Stimulated activated CD4-positive, alpha-beta T cell treated with anti-CD3 and anti-CD28 coated beads, Interleukin-1b, Interleukin-23, amount 100 ng/mL, for 1 hour (primary cell): Measurements from ENCODE around the gene HOXA5.

Source experiments
- DNase-seq, 2 donors: peaks; one replicate each; pipeline ENCODE4 v3.0.0-alpha.2; 2020; ENCODE audit warnings: low read depth in 2 of 2

The HOXA5 gene

DNA sequence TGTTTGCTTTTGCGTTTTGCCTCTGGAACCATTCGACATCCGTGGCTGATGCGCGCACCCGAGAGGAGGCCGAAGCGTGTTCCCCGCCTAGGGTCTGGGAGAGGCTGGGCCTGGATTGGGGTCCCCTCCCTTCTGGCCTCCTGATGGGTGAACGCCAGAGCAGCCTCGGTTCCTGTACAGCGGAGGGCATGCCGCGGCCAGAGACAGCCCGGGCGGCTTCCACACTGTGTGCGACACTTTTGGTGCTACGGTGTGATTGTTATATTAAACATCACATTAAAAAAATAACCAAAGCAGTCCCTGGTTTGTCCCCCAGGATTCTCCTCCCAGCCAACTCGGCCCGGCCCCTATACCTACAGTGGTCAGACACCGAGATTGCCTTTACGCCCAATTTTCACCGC lies 16.7 kb upstream of the HOXA5 start:
- DNase-seq = no peak

DNA sequence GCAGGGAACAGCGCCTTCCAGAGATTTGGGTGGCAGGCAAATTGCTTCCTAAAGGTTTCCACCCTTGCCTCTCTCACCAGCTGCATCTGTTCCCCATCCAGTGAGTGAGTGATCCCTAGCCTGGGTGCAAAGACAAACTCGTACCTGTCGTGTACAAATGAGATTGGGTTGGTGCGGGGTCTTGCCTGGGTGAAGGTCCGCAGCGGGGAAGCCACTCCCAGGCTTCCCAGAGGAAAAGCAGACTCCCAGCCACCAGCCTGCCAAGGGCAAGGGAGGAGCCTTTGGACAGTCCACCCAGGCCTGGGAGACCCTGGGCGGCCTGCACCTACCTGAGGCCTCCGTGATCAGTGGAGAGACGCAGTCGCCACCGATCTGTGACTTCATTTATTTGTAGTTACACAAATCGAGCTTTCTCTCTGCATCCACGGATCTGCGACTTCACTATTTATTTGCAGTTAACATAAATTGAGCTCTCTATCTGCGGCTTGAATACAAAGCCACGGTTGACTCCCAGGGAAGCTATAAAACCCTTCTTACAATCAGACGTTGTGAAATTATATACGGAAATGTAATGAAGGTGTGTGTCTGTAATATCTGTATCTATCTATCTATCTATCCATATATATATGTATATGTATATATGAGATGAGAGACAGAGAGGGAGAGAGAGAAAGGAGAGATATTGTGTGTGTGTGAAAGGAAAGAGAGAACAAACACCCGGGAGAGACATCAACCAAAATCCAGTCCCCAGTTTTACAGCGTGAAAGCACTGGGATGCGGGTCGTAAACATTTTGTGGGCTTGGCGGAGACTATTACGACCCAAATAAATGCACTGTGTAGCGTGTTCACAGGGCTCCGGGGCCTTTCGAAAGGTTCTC lies 16.0 kb upstream of the HOXA5 start:
- no peak for DNase-seq

DNA sequence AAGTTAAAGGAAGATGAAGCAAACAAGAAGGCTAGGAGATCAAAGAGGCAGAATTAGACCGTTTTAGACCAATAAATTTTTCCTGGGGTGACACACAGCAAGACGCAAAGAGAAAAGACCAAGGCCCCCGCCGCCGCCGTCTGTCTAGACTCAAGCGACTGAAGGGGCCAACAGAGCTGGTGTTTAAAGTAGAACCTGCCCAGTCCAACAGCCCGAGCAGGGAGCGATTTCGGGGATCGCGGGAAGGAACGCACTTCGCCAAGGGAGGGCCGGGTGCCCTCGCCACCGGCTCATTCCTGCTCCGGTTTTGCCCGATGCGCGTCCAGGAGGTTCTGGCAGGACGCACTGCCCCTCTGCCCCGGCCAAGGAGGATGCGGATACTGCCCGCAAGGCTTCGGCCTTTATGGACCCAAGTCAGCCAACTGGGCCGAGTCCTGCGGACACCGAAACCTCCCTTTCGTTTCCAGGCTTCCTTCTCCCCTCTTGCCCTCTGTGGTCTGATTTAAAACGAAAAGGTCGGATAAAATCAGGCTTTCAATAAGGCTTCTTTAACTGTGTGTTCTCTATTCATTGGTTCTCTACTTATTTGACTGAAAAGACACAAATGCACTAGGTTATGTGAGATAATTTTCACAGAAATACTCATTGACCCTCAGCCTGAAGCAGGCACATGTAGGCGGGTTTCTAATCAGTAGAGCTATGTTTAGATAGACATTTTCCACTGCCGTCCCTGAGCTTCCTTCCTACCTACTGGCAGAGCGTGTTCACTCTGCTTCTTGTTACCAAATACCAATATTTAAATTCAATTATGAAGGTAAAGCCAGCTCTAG lies 15.2 kb upstream of the HOXA5 start:
- no peak for DNase-seq

DNA sequence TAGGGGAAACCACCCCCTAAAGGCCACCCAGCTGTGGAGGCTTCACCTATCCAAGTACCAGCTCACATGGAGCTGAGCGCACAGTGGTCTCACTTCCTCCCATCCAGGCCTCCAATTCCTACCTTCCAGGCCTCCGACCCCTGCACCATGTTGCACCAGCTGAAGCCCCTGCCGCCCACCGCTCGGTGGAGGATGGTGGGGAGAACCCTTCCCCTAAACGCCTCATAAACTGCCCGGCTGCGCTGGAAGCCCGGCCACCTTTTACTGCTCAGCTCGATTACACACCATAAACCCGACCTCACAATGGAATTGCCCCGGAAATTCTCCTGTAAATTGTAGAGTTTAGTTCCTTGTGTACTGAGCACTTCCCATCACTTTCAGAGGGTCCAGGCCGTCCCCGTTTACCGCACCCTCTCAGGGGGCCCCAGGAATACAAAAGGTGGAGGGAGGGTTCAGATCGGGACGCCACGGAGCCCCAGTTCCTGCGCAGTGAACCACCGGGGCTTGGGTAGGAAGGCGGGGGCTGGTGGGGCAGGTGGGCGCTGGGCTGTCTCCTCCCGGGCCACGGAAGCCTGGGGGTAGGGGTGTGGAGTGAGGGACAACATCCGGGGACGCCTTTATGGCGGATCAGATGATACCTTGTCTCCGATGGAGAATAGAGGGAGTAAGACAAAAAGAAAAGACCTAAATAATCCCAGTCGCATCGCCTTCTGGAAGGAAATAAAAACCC lies 14.4 kb upstream of the HOXA5 start:
- DNase-seq = no peak

DNA sequence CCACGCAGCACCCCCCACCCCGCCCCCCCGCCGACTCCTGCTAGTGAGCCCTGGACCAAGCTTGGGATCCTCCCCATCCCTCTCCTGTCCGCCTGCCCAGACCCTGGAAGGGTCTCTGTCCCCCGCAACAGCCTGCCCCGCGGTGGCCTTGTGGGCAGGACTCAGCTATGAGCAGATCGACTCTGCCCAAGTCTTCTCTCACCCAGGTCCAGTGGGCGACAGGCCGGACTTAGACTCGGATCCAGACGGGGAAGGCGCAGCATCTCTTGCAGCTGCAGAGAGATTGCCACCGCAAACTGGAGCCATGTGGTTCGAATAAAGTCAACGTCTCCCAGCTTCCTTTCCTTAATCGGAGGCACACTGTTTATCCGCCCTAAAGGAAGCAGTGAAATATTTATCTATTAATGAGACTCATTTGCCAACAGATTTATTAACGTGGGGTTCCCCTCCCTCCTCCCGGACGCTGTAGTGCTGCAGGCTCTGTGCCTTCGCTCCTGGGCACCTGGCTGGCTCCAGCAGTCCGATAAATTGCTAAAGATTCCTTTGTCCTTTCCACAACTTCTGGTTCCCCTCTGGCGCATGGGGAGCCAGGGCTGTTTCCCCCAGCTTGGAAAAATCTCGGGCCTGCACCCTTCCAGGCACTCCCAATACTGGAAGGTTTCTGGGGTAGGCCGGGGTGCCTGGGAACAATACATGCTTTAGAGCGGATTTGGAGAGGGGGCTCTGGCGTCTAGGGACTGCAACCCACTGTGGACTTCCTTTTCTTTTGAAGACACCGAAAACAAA lies 13.6 kb upstream of the HOXA5 start:
- no peak for DNase-seq

DNA sequence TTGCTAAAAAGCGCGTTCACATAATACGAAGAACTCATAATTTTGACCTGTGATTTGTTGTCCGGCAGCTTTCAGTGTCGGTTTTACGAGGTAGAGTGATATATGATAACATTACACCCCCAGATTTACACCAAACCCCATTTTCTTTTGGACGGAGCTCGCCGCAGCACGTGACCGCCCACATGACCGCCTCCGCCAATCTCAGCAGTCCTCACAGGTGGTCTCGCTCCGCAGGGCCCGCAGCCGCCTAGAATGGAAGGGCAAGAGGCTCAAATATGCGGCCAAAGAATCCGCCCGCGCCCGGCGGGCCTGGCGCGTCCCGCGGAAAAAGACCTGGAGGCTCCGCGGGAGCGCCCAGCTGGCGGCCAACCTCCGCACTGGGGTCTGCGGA lies 13.0 kb upstream of the HOXA5 start, which contains the start of gene HOXA7:
Gene HOXA7, minus strand, starts transcription at position 168 of the 391 bp plus-strand sequence. Its CDS starts 130 bp downstream, at position 38.
- no peak for DNase-seq

DNA sequence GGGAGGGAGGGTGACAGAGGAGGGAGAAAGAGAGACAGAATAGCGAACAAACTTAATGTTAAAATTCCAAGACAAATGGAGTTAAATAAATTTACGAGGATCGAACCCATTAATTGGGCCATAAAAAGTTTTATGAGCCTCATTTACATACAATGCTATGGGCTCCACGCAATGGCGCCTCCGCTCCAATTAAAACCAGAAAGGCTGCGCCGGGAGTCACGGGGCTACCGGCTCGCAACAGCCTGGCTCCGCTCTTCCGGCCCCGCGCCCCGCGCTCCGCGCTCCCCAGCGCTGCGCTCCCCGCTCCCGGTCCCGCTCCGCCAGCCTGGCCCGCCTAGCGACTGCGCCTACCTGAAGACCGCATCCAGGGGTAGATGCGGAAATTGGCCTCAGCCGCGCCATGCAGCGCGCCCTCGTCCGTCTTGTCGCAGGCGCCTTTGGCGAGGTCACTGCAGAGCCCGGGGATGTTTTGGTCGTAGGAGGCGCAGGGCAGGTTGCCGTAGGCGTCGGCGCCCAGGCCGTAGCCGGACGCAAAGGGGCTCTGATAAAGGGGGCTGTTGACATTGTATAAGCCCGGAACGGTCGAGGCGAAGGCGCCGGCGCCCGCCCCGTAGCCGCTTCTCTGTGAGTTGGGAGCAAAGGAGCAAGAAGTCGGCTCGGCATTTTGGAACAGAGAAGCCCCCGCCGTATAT lies 12.5 kb upstream of the HOXA5 start:
- DNase-seq = no peak

DNA sequence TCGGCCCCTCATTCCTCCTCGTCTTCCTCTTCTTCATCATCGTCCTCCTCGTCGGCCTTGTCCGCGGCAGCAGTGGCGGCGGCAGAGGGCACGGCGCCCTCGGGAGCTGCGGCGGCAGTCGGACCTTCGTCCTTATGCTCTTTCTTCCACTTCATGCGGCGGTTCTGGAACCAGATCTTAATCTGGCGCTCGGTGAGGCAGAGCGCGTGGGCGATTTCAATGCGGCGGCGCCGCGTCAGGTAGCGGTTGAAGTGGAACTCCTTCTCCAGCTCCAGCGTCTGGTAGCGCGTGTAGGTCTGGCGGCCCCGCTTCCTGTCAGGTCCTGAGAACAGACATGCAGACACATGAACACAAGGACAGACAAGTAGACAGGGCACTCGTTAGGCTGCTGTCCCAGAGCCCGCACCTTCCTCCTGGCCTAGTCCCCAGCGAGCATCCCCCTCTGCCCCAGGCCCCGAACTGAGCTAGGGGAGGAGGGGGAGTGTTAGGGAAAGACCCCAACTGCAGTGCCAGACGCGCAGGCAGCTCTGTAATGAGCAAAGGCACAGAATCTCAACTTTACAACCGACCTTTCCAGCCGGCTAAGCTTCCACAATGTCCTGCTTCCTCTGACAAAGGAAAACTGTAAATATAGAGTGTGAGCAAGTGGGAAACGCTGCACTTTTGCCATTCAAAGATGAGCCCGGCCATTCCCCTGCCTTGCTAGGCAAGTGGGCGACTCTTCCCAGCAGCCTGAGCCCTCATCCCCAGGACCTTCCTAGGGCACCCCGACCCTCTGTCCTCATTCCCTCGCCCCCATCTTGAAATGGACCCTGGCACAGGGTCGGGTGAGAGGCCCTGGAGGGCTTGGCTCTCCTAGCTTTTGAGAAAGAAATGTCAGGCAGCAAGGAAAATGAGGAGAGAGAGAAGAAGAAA lies 11.7 kb upstream of the HOXA5 start:
- DNase-seq = no peak

DNA sequence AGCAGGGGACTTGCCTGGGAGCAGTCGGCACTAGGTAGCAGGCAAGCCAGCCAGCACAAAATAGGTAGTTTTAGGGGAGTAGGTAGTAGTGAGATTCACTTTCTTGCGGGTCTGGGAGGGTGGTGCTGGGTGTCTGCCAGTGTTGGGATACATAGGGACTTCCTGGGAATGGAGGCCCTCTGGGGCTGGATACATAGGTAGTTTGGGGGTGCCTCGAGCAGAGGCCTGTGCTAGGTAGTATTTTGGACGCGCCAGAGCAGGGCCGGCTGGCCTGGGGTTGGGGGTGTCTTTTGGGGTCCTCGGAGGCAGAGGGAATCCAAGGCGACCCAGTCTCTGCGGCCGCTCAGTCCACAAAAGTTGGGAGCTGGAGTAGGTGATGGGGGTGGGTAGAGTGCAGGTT lies 10.9 kb upstream of the HOXA5 start:
- DNase-seq = no peak

DNA sequence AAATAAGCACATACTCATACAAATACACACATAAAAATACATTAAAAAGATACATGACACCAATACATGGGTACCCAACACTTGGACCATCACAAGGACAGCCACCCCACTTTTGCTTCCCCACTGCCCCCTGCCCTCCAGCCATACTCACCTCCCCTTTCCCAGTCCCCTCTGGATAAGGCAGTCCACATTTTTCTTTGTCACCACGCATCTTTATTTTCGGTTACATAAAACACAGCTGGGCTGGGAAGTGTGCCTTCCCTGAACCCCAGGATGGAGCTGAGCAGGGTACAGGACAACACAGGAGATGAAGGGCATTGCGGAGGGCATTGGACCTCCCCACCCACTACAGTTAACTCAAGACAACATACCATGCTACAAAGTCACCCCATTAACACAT lies 10.0 kb upstream of the HOXA5 start:
- DNase-seq = no peak

DNA sequence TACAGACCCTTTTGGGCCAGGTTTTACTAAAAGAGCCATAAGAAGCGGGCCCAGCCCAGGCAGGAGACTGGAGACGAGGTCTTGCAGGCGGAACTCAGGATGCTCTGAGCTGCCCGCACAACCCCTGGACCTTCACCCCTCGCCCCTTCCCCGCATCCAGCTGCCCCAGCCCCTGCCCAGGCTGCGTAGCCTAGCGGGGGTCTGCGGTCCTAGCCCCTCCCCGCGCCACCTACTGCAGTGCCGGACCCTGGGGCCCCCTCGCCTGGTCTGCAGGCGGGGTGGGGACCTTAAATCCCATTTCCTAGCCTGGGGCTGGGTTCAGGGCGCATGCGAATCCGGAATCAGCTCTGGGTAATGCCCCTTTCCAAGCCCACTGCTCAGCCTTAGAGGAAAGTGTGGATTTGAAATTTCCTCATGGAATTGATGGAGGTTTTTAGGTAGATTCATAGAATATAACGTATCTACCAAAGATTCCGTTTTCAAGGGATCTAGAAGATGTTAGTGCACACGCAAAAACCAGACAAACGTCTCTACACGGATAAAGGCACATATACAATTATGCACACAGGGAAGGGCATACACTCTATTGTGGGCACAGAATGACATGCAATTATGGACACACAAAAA lies 9.4 kb upstream of the HOXA5 start:
- no peak for DNase-seq

DNA sequence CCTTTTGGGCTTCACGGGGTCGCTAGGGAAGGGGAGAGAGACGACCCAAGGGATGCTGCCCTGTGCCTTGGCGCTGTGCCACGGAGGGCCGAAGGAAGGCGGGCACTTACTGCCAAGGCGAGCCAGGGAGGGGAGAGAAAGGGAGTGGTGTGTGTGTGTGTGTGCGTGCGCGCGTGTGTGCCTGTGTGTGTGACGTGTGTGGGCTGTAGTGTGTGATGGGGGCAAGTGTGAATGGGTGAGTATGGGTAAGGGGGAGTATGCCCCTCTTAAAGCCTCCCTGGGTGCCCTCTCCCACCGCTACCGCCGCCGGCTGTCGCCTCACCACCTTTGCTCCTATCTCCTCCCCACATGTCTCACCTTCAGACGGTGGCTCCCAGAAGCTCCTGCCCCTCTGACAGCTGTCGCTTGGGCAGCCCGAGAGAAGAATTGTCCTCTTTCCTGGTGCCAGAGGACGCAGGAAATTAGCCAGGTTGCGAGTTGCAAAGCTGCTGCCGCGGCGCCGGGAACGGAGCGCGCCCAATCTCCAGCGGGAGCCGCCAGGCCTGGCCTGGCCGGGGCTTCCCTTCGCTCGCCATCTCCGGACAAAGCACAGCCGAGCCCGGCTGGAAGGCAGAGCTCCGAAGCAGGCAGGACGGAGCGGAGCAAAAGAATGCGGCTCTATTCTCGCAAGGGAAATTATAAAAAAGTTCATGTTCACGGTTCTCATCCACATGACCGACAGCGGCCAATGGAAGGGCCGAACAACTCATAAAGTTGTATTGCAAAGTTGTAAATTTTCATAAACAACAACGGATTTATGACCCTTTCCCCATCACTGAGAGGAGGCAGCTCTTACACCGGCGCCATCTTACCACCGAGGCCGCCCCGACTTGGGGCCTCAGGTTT lies 8.7 kb upstream of the HOXA5 start, which contains the start of gene HOXA3:
Gene HOXA3, minus strand, starts transcription at position 653 of the 885 bp plus-strand sequence. CDS start 41,943 bp downstream, outside the sequence.
- no peak for DNase-seq

DNA sequence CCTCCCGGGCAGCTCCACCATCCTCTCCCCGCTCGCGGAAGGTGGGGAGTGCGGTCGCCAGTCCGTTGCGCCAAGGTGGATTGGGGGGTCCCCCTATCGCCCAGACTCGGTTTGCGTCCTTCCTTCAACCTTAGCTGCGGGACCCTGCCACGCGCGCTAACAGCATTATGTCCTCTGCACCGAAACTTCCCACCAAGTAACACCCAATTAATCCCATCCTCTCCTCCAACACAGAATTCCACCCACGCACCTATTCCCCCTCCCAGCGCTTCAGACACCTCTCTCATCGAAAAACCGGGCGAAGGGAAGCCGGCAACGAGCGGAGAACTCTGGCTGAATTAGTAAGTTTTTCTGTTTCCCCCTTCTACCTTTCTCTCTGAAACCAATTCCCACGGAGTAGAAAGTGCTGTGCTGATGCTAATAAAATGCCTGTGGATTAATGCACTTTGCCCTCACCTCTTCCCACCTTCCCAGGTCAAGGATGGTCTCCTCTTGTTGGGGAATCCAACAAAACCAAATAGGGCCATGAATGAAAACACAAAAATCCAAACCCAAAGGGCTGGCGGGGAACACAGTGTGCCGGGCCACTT lies 8.0 kb upstream of the HOXA5 start:
- DNase-seq = no peak

DNA sequence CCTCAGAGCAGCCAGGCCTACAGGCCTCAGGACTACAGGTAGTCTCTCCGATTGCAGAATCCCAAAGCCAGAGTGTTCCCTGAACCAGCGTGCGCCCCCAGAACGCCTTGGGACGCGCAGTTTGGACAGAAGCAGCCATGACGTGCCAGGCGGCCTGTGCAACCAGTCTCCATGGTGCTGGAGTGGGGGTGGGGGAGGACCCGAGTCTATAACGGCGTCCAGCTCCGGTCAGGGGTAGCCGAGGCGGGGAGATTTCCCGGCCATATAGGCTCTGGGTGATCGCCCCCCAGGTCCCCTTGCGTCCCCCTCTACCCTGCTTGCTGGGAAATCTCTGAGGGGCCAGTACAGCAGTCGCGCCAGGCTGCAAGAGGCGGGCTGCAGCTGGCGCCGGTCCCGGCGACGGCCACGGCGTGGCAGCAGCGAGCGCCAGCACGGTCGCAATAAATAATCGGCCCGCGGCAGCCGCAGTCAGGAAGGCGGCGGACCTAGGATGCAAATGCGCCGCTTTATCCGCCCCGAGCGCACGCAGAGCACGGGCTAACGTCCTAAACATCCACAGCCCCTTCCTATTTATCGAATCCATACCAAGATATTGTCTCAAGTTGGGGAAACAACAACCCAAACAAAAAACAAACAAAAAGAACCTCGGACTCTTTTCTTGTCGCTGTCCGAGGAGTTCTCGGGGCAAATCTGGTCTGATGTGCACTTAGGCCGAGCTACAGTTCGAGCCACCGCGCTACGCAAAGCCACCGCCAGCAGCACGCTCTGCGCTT lies 7.3 kb upstream of the HOXA5 start:
- DNase-seq = peak; percentile 29 to 45

DNA sequence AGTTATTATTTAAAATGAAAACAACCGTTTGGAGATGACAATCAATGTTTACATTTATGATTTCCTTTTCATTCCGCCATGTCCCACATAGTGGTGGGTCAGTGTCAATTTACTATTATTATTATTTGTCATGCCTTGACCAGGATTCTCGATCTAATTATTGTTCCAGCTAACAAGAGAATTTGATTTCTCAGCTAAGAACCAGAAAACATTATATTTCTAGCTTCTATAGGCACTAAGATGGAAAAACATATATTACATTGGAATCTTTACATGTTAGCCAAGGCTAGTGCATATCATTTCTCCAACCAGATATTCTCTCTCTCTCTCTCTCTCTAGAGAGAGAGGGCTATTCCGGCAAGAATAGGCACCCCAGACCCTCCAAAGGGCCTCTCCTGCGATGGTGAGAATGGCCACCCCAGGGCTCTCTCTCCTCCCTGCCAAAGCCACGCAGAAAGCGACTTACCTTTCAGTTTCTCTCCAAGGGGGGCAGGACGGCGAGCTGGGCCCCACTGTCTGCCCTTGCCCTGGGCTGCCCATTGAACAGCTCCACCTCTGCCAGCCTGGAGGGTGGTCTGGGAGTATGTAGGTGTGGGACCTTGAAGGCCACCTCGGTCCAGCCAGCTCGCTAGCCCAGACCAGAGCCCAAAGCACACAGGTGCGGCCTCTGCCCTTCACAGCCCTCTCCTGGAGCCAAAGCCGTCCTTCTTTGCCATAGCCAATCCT lies 6.5 kb upstream of the HOXA5 start:
- DNase-seq = no peak
